Measurements from ENCODE around the gene RPRD1B.

The RPRD1B gene

DNA sequence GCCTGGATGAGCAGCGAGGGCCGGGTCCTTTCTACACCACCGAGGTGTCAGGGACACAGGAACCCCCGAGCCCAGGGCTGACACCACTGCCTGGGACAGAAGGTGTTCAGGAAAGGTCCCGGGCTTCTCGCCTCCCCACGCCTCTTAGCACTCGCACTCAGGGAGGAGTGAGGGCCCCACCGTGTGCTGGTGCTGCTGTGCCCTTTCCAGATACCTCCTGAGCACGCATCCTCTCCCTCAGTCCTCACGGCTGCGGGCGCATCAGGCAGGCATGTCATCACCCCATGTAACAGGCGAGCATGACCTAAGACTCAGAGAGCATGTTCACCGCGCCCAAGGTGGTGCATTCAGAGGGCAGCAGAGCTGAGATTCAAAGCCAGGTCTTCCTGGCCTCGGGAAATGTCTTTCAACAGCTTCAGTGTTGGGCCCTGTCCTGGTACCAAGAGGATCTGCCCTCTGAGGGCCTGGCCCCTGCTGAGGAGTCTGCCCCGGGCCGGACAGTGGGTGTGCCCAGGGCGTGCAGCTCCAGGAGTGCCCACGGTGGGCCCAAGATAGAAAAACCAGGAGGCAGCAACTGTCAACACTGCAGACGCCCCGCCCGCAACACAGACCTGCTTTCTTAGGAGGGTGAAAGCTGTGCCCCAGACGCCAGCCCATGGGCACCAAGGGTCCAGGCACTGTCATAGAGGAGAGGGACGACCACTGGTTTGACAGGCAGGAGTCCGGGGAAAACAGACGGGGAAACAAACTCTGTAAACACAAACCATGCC lies 102.3 kb downstream of the RPRD1B start:
- peak; percentile 74 for DNase-seq (ENCODE audit: low spot score)

DNA sequence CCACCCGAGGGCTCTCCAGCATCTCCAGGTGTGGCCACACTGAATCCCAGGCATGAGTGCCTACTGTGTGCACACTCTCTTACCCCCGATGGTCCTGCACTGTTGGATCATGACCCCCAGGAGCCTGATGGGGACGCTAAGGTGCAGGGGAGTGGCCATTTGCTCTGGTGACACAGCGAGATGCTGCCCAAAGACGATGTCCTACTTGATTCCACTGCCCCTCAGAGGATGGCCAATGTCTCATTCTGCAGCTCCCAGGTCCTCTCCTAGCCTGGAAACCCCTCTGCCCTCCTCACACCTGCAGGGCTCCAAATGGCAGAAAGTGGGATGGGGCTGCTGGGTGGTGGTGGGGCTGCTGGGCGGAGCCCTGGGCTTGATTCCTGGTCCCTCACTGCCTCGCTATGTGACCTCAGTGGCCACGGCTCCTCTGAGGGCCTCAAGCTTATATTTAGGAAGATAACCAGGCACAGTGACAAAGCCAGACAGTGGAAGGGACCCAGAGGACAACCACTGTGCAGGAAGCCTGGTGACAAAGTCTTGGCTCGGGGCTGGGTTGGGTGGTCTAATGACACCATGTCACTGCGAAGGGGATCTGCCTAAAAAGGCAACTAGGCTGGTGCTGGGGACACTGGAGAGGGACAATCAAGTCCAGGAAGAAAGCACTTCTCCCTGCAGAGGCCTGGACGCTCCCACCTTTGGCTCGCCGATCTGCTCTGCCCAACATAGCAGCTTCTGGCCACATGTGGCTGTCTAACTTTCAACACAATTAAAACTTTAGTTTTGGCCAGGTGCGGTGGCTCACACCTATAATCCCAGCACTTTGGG lies 103.1 kb downstream of the RPRD1B start:
- no peak for DNase-seq (ENCODE audit: low spot score)

DNA sequence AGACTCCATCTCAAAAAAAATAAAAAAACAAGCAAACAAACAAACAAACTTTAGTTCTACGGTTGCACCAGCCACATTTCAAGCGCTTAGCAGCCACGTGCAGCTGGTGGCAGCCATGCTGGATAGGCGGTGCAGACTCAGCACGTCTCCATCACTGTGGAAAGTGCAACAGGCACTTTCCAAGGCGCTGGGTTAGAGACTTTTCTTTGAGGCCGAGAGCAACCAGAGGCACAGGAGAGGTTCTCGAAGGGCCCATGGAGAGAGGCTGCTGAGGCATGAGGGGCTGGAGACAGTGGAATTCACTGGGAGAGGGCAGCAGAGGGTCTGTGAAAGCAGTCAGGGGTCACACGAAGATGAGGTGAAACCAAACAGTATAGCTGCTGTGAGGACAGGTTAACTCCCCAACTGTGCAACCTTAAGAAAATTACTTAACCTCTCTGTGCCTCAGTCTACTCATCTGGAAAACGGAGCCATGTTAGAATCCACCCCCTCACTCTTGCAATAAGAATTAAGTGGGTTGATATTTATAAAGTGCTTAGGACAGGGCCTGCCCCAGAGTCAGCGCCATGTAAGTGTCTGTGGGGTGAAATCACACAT lies 104.0 kb downstream of the RPRD1B start:
- DNase-seq (ENCODE audit: low spot score), result no peak

DNA sequence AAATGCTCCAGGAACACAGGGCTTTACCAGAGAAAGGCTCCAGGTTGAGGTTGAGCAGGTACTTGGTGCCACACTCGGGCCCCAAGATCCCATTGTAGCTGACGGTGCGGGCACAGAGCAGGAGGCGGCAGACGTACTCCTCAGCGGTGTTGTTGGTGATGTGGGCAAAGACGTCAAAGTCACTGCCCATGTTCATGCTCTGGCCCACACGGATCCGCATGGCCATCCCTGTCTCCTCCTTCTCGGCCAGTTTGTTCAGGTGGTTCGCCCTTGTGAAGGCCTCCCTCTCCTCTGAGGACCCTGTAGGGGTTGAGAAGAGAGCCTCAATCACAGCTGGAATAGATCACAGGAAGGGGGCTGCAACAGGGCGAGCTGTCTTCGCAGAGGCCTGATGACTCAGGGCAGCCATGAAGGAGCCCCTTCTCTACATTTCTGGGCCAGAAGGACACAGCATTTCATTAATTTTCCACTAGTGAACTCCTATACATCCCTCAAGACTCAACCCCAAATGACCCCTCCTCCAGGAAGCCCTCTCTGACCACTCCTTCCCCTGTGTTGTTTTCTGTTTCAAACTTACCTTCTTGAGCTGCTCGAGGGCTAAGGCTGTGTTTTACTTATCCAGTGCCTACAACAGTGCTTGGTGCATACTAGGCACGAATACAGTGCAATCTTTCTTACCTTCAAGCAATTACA lies 104.7 kb downstream of the RPRD1B start:
- DNase-seq (ENCODE audit: low spot score), result no peak

DNA sequence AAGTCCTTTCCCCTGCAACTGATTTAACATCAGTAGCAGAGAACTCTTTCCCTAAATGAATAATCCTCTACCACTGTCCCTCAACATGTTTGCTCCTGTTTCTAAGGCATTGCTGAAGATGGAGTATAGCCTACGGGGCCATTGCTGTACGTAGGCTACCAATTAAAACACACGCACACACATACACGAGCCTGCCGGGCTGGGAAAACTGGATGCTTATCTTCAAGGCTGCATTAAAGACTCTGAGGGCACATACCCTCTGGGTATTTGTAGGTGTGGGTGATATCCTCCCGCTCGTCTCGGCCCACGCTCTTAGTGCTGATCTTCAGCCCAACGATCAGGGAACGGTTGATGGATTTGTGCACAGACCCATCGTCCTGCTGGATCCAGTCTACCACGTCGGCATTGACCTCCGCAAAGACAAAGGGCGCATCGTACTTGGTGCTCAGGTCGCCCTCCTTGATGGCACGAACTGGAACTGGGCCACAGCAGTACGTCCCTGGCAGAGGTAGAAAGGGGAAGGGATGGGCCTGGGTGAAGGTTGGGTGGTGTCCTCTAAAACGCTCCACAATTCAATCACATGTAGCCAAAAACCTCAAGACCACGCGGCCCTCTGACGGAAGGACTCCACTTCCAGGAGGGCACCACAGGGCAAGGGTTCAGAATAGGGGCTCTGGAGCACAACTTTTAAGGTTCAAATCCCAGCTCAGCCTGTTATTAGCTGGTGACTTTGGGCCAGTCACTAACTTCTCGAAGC lies 105.8 kb downstream of the RPRD1B start:
- DNase-seq (ENCODE audit: low spot score), result no peak

DNA sequence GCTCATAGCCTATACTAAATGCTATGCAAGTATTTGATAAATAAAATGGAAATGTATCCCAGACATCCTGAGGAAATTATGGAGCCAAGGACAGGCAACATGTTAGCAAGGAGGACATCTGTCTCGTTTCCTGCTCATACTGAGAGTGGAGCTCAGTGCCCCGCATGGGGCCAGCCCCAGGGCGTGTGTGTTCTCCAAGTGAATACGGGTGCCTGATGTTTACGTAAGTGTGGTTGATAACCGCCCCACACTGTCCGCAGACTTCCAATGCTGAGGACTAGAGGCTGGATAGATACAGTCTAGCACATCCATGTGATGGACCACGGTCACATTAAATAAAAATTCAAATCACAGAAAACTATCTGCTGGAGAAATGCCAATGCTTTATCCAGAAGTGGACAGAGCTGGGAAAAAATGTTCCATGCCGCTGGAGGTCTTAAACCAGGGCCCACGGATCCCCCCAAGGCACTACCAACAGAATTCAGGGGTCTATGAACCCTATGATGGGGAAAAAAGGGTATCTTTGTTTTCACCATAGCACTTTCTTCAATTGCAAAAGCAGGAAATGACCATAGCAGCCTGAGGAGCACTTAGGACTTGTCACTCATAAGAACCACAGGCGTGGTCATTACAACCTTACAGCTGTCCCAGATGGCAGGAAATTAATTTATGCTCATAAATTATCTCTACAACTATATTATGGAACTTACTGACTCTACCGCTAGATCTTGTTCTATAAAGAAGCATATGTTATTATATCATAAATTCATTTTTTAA lies 106.6 kb downstream of the RPRD1B start:
- peak; percentile 50 for DNase-seq (ENCODE audit: low spot score)

DNA sequence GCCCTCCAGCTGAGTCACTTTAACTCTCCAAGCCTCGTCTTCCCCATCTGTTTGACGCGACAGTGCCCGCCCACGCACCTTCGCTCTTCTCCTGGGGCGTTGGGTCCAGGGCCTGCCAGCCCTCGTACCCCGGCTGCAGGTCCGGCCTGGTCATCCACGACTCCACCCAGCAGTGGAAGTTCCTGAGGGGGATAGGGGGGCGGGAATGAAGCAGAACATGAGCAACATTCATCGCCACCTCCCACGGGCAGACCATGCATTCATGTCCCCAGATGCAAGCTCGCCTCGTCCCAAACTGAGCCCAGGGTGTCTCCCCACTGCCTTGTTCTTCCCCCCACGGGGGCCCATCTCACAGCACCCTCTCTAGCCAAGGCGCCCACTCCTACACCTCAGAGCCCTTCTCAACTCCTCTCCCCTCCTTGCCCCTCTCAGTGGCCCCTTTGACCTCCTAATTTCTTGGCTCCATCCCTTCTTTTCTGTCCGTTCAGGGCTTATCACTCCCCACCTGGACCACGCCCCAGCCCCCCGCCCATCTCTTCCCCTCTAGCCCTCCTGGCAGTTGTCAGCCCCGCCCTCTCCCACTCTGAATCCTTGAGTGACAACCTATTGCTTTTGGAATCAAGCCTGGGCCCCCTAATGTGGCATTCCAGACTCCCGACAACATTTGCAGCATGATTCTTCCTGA lies 107.8 kb downstream of the RPRD1B start:
- DNase-seq (ENCODE audit: low spot score), result no peak

Data from SW480 (cell line).